GM18907 (cell line): ENCODE data around the gene HLCS.

Source experiments
- ATAC-seq: cut with Tn5 transposase; IDR thresholded peaks from one replicate; pipeline ENCODE4 v1.9.1; 2021; ENCODE audit warnings: mild to moderate bottlenecking, moderate library complexity; ENCODE audit not compliant: unreplicated experiment

HLCS gene

DNA sequence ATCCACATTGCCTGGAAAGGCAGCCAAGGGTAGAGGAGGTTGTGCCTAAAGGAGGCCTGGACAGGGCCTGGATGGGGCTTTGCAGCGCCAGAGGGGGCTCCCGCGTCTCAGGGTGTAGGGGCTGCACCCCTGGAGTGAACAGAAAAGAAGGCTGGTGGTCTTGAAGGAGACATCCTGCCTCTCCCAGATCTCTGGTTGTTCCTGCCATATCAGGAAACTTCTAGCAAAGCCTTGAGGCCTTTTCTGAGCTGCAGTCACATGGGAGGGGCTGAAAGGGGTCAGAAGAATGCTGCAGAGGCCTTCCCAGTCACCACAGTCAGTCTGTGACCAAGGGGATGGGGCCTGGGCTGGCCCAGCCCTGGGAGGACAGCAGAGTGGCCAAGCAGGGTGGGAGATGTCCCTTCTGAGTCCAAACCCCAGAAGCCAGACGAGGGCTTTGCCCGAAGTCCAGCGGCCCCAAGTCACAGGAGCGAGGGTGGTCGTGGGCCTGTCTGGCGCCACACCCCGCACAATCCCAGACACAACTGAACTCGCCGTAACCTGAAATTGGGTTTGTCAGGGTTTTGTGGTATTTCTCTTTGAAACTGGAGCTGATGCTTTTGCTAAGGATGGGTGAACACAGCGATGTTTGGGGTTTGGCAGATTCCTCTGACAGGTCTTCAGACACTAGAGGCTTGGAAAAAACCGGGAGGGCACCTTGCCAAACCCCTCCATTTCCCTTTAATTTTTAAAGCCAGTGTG lies 237.9 kb downstream of the HLCS start:
- ATAC-seq, result no peak

DNA sequence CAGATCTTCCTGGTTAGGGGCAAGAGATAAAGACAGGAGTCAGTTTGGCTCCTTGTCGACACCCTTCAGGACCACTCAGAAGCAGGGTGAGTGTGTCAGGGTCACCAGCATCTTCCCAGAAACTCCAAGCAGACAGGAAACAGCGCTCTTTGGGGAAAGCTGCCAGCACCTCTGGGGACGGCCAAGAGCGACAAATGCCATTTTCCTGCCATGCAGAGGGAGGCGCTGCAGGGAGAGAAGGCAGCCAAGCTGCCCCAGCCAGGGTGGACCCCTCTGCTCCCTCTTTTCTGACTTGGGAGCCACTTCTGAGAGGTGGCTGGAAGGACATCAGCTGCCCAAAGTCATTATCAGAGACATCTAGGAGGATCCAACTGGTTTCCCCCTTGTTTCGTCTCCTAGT lies 238.6 kb downstream of the HLCS start:
- no peak for ATAC-seq

DNA sequence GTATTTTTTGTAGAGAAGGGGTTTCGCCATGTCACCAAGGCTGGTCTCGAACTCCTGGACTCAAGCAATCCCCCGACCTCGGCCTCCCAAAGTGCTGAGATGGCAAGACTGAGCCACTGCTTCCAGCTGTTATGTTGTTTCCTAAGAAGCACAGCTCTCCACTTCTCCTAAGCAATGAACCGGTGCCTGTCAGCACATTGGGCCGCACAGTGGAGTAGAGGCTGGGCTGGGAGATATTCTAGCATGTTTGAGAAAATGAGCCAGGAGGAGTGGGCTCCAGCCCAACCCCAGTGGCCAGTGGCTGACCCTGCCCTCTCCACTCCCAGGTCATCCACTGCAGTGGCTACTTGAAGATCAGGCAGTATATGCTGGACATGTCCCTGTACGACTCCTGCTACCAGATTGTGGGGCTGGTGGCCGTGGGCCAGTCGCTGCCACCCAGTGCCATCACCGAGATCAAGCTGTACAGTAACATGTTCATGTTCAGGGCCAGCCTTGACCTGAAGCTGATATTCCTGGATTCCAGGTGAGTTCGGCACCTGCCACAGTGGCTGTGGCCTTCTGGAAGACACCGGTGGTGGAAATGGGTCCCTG lies 240.6 kb downstream of the HLCS start:
- no peak for ATAC-seq

DNA sequence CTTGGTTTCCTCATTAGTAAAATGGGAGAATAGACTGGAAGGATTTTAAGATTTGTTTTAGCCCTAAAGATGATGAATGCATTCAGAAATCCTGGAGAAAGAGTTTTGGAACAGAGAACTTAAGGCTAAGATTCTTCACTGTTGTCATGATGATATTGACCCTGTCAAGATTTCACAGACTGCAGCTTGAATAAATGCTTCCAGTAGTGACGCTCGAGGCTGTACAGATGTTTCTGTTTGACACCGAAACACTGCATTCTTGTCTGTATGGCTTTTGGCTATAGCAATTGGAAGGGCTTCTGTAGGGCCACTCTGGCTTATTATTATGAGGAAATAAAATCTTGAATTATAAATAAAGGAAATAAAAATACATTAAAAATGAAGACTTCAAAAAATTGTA lies 241.8 kb downstream of the HLCS start:
- ATAC-seq, result no peak

DNA sequence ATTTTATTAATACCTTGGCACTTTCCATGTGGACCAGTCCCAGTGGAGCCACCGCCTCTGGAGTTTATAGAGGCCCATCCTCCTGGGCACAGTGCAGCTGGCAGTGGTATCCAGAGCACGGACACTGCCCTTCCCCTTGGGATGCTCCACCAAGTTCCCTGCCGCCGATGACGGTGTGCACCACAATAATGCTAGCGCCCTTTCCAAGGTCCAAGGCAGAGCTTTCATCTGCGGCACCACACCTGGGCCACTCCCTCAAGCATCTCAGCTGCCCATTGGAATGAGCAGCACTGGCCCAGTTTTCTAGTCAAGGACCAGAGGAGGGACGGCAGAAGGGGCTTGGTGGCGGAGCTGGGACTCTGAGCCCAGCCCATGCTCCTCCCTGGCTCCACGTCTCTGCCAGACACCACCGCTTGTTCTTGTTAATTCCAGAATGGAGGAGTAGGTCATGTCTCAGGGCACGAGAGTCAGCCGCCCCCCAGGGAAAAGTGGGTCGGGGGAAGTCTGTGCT lies 243.0 kb downstream of the HLCS start:
- no peak for ATAC-seq

DNA sequence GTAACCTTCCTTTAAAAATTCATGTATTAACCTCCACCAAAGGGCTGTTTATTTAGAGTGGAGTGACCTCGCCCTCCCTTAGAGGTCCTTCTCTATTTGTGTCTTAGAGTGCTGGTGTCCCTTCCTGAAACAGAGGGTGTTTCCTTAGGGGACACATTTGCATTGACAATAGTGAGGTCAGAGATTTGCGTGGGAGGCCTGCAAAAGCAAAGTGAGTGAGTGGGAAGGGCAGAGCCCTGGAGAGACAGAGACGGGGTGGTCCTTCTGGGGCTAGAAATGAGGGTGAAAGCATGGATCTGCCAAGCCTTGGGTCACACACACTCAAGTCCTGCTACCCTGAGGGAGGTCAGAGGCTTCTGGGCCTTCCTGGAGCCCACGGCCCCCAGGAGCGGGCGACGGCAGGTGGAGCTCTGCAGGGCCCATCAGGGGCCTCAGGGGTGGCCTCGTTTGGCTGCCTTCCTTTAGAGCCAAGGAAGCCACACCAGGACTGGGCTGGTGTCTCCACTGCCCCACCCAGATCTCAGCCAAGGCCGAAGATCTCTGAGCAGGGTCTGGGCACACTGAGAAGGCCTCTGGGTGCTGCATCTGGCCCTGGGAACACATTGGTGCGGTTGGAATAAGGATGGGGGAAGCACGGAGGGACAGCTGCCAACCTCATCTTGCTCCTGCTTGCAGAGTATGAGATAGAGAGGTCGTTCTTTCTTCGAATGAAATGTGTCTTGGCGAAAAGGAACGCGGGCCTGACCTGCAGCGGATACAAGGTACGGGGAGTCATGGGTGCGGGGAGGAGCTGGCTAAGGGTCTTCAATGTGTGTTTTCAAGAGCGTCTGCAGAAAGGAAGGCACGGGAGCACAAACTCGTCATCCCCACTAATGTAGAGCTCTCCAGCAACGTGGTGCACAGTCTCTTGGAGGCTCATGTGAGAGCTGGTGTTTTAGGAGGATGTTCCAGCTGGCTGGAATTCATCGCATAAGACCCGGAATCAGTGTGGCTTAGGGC lies 243.8 kb downstream of the HLCS start:
- ATAC-seq, result no peak

DNA sequence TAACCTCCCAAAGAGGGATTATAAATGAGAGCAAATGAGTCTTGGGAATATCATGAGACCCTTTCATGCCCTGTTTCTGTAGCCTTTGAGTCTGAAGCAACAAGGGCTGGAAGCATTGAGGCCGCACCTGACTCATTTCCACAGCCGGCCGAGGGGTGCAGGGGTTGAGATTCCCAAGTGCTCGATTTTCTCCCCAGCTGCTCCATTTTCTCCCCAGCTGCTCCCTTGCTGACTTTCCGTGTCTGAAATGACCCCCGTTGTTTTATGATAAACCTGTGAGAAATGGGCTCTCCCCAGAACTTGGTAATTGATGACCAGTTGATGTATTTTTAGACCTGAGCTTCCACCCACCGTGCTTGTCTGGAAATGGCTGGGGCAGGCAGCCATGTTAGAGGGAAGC lies 244.7 kb downstream of the HLCS start:
- no peak for ATAC-seq

DNA sequence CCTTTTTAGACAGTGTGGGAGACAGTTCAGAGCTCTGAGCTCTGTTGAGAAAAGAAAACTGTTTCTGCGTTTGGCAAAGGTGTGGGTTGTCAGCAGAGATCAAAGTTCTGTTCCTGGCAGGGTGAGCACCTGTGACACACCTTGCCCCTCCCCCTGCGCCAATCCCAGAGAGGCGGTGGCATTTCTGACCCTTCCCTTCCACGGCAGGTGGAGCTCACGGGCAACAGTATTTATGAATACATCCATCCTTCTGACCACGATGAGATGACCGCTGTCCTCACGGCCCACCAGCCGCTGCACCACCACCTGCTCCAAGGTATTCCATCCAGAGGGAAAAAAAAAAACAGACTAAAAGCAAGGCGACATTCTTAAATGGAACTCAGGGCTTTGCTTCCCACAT lies 246.9 kb downstream of the HLCS start:
- ATAC-seq, result no peak

DNA sequence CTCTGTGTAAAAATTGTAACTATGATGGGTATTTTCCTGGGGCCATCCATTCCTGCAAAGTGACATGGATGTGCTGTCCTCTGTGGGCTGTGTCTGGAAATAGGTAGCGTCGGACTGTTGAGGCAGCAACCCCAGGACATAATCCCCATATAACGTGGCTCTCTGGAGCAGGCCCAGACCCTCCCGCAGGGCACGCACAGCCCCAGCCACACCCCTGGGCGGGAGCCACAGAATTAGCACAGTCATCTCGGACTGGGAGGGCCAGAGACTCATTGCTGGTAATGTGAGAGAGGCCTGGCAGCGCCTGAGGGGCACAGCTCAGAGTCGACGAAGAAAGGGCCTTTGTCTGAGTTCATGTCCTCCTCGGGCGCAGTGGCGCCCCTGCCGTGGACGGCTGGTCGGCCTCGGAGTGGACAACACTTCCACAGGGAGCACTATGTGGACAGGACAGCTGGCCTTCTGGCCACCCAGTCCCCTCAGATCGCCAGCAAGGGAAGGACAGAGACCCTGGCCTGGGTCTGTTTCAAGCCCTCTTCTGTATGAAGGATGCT lies 247.4 kb downstream of the HLCS start:
- ATAC-seq, result no peak

DNA sequence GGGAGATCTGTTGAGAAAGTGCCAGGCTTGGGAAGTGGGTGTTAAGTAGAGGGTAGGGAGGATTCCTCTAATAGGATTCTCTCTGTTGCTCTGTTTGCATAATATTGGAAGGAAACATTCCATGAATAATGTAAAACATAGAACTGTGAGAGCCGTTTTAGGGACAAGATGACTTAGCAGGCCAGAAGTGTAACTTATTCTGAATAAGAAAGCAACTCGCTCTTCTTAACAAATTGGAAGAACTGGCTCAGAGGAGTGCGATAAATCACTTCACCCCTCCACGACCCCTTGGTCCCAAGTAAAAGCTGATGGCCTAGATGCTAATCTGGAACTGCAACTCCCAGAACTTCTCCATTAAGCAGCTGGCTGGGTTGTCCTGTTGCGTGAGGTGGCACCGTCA lies 248.5 kb downstream of the HLCS start:
- ATAC-seq, result no peak

DNA sequence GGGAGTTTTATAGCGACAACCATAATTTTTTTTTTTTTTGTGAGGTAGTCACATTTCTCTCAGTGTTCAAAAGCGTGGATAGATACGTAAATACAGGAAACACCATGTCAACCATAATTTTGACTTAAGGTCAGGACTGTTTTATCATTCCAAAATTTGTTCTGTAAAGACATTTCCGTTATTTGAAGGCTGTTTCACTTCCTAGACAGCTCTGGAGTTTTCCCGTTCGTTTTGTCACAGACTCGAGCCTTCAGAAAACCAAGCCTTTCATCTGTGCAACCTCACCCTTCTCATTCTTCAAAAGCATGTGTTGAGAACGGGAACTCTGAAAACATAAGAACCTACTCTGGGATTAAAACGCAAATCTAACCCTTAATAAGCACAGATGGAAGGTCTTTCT lies 249.6 kb downstream of the HLCS start:
- ATAC-seq, result no peak

DNA sequence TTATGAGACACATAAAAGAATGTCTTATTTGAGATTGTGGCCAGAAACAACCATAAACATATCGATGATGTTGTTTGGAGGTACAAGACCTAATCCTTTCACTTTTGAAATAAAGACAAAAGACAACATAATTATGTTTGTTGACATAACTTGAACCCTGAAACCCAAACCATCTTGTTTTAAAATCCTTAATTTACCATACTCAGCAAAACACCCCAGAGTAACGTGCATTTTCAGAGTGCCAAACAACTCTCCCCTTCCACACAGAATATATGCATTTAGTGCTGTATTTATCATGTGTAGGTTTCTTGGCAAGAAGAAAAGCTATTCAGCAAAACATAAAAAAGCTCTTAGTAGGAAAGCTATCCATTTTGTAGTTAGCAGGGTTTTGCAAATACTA lies 250.1 kb downstream of the HLCS start:
- no peak for ATAC-seq

DNA sequence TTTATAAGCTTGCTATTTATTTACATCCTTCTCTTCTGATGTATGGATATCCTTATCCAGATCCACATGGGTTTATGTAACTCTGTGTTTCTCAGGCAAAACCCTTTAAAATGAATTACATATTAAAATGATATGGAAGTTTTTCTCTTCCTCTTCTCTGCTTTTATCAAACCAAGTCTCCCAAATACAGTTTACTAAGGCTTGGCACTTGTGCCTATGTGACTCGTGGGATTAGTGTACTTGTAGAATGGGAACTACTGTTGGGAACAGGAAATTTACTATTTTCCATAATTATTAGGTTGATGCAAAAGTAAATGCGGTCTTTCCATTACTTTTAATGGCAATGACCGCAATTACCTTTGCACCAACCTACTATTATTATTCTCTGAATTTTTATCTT lies 252.7 kb downstream of the HLCS start:
- no peak for ATAC-seq

DNA sequence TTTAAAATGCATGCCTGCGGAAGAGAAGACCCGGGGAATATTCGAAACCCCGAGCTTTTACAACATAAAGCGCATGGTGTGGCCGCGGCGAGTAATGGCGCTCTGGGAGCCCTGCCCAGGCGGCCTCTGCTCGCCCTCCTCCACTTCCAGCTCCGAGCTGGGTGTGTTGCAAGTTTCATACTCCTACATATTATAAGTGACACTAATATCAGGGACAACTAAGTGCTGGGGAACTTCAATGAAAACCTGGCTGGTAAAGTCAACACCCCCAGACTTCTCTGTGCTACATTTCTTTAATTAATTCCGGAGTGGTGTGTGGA lies 255.8 kb downstream of the HLCS start:
- no peak for ATAC-seq

DNA sequence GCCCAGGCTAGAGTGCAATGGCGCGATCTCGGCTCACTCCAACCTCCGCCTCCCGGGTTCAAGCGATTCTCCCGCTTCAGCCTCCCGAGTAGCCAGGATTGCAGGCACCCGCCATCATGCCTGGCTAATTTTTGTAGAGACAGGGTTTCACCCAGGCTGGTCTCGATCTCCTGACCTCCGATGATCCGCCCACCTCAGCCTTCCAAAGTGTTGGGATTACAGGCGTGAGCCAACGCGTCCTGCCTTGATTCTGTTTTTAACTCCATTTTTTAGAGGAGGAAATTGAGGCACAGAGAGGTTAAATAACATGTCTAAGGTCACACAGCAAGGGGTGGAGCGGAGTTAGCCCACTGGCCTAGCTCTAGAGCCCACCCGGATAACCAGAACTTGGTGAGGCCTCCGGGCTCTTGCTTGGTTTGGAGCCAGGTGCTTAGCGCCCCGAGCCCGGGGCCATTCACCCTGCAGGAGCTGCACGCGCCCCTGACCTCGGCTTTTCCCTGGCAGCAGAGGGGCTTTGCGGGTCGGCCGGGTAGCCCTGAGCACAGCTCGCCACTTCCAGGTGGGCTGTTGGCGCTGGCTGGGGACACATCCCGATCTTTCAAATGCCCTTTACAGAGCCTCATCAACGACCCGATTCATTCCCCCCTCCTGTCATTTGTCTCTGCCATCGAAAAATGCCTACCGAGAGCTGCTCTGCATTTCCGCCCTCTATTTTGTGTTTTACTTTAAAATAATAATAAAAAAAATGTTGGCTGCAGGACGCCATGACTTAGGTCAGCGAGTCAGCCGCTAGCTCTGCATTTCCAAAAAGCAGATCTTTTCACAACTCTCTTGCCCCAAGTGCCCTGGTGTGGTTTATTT lies 256.4 kb downstream of the HLCS start:
- no peak for ATAC-seq

DNA sequence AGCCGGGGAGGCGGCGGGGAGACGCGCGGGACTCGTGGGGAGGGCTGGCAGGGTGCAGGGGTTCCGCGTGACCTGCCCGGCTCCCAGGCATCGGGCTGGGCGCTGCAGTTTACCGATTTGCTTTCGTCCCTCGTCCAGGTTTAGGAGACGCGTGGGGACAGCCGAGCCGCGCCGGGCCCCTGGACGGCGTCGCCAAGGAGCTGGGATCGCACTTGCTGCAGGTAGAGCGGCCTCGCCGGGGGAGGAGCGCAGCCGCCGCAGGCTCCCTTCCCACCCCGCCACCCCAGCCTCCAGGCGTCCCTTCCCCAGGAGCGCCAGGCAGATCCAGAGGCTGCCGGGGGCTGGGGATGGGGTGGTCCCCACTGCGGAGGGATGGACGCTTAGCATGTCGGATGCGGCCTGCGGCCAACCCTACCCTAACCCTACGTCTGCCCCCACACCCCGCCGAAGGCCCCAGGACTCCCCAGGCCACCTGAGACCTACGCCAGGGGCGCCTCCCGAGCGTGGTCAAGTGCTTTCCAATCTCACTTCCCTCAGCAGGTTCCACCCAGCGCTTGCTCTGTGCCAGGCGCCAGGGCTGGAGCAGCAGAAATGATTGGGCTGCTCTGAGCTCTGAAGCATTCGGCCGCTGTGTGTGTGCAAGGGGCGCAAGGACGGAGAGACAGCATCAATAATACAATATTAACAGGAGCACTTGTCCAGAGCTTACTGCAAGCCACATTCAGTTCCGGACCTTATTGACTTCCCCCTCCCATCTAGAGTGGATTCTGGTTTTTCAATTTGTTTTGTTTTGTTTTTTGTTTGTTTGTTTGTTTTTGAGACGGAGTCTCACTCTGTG lies 257.2 kb downstream of the HLCS start:
- no peak for ATAC-seq

DNA sequence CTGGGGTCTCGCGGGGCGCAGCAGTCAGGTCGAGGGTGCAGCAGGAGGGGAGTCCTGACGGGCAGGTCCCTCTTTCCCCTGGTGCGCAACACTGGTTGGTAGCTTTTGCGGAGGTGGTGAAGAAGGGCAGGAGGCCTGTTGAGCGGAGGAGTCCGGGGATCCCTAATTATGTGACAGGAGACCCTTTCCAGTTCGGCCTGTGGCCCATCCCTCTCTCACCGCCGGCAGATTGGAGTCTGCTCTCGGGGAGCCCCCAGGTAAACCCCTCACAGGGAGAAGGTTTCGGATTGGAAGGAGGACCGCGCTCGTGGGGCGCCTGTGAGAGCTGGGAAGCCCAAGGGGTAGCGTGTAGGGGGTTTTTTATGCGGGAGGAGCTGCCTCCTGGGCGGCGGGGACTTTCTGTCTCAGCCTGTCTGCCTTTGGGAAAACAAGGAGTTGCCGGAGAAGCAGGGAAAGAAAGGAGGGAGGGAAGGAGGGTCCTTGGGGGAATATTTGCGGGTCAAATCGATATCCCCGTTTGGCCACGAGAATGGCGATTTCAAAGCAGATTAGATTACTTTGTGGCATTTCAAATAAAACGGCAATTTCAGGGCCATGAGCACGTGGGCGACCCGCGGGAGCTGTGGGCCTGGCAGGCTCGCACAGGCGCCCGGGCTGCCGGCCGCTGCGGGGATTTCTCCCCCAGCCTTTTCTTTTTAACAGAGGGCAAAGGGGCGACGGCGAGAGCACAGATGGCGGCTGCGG lies 258.0 kb downstream of the HLCS start:
- ATAC-seq, result no peak

DNA sequence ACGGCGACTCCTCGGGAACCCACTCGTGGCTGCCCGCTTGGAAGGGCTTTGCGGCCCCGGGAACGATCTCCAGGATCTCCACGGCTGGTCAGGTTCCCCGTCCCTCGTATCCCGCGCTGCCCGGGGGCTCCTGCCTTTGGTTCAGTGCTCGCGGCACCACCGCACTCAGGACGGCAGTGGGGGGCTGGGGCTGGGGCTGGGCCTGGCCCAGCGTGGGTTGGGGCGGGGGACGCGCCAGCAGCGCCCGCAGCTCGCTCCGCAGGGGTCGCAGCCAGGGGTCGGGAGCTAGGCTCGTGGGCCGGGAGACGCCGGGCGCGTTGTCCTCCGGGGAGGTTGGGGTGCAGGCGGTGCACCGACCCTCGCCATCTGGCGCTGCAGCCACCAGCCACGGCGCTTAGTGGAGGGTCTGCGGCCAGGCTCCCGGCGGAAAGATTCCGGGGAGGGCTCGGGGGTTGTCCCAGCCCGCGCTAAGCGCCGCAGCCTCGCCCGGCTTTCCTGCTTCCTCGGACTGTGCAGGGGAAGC lies 258.6 kb downstream of the HLCS start:
- ATAC-seq, result no peak
